ENCODE results near the gene CHKA.

- TF ChIP-seq EZH2 (IDR thresholded peaks at IDR 0.05; ENCODE audit: insufficient read depth, poor library complexity, severe bottlenecking) (no peak), EZH2phosphoT487 (IDR thresholded peaks at IDR 0.05; ENCODE audit: insufficient read depth, low read depth) (no peak)
These were observed 72.3 kb downstream of the CHKA start for GRCh38 chr11:68048681-68049508.
